HEK293 (cell line): ENCODE results near the gene FBXO36.

Source experiments
- CTCF ChIA-PET: fragments of 350-600 bp; formaldehyde crosslinking; extraction: SDS; loops from one replicate; lab custom pipeline; 2021; ENCODE audit warnings: antibody characterized with exemption; lab: Yijun Ruan, JAX
- POLR2A ChIA-PET: fragments of 300-600 bp; formaldehyde crosslinking; extraction: SDS; loops from one replicate; lab custom pipeline; 2020; ENCODE audit warnings: antibody characterized with exemption, inconsistent platforms; lab: Yijun Ruan, JAX
- H3K27ac ChIP-seq: fragments of 200-500 bp; sonication (Bioruptor generic); 2 replicates; pipeline ENCODE4 v1.5.1; 2014; ENCODE audit warnings: low read depth, low read length, control low read depth, inconsistent platforms; ENCODE audit errors: extremely low read depth
- H3K36me3 ChIP-seq, 2 experiments: fragments of 200-500 bp in 1 of 2; sonication (Bioruptor generic) in 1 of 2; 1 replicate in 1 of 2; 2 replicates in 1 of 2; pipeline ENCODE4 v1.5.1; 2014 to 2017; ENCODE audit warnings: inconsistent platforms in 2 of 2, low read length in 2 of 2; ENCODE audit not compliant: control insufficient read depth in 2 of 2, insufficient read depth in 1 of 2
- H3K4me1 ChIP-seq: fragments of 200-500 bp; sonication (Bioruptor generic); 2 replicates; pipeline ENCODE4 v1.5.1; 2014; ENCODE audit warnings: mild to moderate bottlenecking, low read length, inconsistent platforms; ENCODE audit not compliant: control insufficient read depth, insufficient read depth
- H3K4me3 ChIP-seq: 2 replicates; pipeline ENCODE4 v1.5.1; 2011; ENCODE audit warnings: low read depth, mild to moderate bottlenecking, control low read depth, low read length, moderate library complexity
- H3K9me3 ChIP-seq: fragments of 200-500 bp; sonication (Bioruptor generic); 2 replicates; pipeline ENCODE4 v1.5.1; 2014; ENCODE audit warnings: low read depth, low read length, inconsistent platforms; ENCODE audit not compliant: control insufficient read depth, insufficient read depth
- GLIS1 ChIP-seq: fragments of 450-650 bp; formaldehyde crosslinking; IDR thresholded peaks from 2 replicates; pipeline ENCODE4 v1.5.1; 2016; ENCODE audit warnings: missing biosample characterization, missing genetic modification characterization
- OSR2 ChIP-seq: fragments of 450-650 bp; formaldehyde crosslinking; IDR thresholded peaks from 2 replicates; pipeline ENCODE4 v1.5.1; 2016; ENCODE audit warnings: missing biosample characterization, missing genetic modification characterization
- PRDM6 ChIP-seq: fragments of 450-650 bp; formaldehyde crosslinking; IDR thresholded peaks from 2 replicates; pipeline ENCODE4 v1.5.1; 2017; ENCODE audit warnings: missing biosample characterization, missing genetic modification characterization
- SALL2 ChIP-seq: fragments of 450-650 bp; formaldehyde crosslinking; IDR thresholded peaks from 2 replicates; pipeline ENCODE4 v1.5.0; 2017; ENCODE audit warnings: missing biosample characterization, mild to moderate bottlenecking, missing genetic modification characterization, borderline replicate concordance
- YY1 ChIP-seq: fragments of 450-650 bp; formaldehyde crosslinking; IDR thresholded peaks from 2 replicates; pipeline ENCODE4 v1.5.1; 2018; ENCODE audit warnings: missing biosample characterization, missing genetic modification characterization
- ZBTB10 ChIP-seq: fragments of 450-650 bp; formaldehyde crosslinking; IDR thresholded peaks from 2 replicates; pipeline ENCODE4 v1.5.1; 2016; ENCODE audit warnings: missing biosample characterization, missing genetic modification characterization
- ZBTB11 ChIP-seq: fragments of 450-650 bp; formaldehyde crosslinking; conservative IDR thresholded peaks from 2 replicates; pipeline ENCODE4 v1.5.1; 2016; ENCODE audit warnings: low read depth, missing biosample characterization, missing genetic modification characterization
- ZBTB17 ChIP-seq: fragments of 450-650 bp; formaldehyde crosslinking; IDR thresholded peaks from 2 replicates; pipeline ENCODE4 v1.5.1; 2016; ENCODE audit warnings: missing biosample characterization, missing genetic modification characterization
- ZBTB26 ChIP-seq: fragments of 450-650 bp; formaldehyde crosslinking; optimal IDR thresholded peaks from 2 replicates; pipeline ENCODE3; 2016; ENCODE audit warnings: missing biosample characterization, mild to moderate bottlenecking, missing genetic modification characterization
- ZIC2 ChIP-seq: fragments of 450-650 bp; formaldehyde crosslinking; IDR thresholded peaks from 2 replicates; pipeline ENCODE4 v1.5.1; 2016; ENCODE audit warnings: missing biosample characterization, missing genetic modification characterization
- ZNF10 ChIP-seq: fragments of 450-650 bp; formaldehyde crosslinking; IDR thresholded peaks from 2 replicates; pipeline ENCODE4 v1.5.1; 2017; ENCODE audit warnings: missing biosample characterization, missing genetic modification characterization
- ZNF146 ChIP-seq: fragments of 450-650 bp; formaldehyde crosslinking; IDR thresholded peaks from 2 replicates; pipeline ENCODE4 v1.5.1; 2016; ENCODE audit warnings: missing biosample characterization, missing genetic modification characterization
- ZNF239 ChIP-seq: fragments of 450-650 bp; formaldehyde crosslinking; IDR thresholded peaks from 2 replicates; pipeline ENCODE4 v1.5.1; 2016; ENCODE audit warnings: missing biosample characterization, missing genetic modification characterization
- ZNF391 ChIP-seq: fragments of 450-650 bp; formaldehyde crosslinking; IDR thresholded peaks from 2 replicates; pipeline ENCODE4 v1.5.1; 2016; ENCODE audit warnings: low read depth, missing biosample characterization, missing genetic modification characterization, borderline replicate concordance
- ZNF394 ChIP-seq: fragments of 450-650 bp; formaldehyde crosslinking; IDR thresholded peaks from 2 replicates; pipeline ENCODE4 v1.5.1; 2016; ENCODE audit warnings: missing biosample characterization, missing genetic modification characterization, mild to moderate bottlenecking, moderate library complexity, borderline replicate concordance
- ZNF398 ChIP-seq: fragments of 450-650 bp; formaldehyde crosslinking; IDR thresholded peaks from 2 replicates; pipeline ENCODE4 v1.5.1; 2017; ENCODE audit warnings: missing biosample characterization, missing genetic modification characterization
- ZNF416 ChIP-seq: fragments of 450-650 bp; formaldehyde crosslinking; IDR thresholded peaks from 2 replicates; pipeline ENCODE4 v1.5.1; 2016; ENCODE audit warnings: missing biosample characterization, missing genetic modification characterization
- ZNF501 ChIP-seq: fragments of 450-650 bp; formaldehyde crosslinking; IDR thresholded peaks from 2 replicates; pipeline ENCODE4 v1.5.1; 2016; ENCODE audit warnings: missing biosample characterization, missing genetic modification characterization
- ZNF561 ChIP-seq: fragments of 450-650 bp; IDR thresholded peaks from 2 replicates; pipeline ENCODE4 v1.5.1; 2018; ENCODE audit warnings: missing biosample characterization, missing genetic modification characterization, borderline replicate concordance
- ZNF580 ChIP-seq: fragments of 450-650 bp; formaldehyde crosslinking; IDR thresholded peaks from 2 replicates; pipeline ENCODE4 v1.5.1; 2016; ENCODE audit warnings: missing biosample characterization, missing genetic modification characterization
- ZNF660 ChIP-seq: fragments of 450-650 bp; IDR thresholded peaks from 2 replicates; pipeline ENCODE4 v1.5.1; 2018; ENCODE audit warnings: missing biosample characterization, mild to moderate bottlenecking, missing genetic modification characterization
- ZNF692 ChIP-seq: fragments of 450-650 bp; formaldehyde crosslinking; IDR thresholded peaks from 2 replicates; pipeline ENCODE4 v1.5.1; 2016; ENCODE audit warnings: missing biosample characterization, missing genetic modification characterization
- ZNF843 ChIP-seq: fragments of 450-650 bp; formaldehyde crosslinking; IDR thresholded peaks from 2 replicates; pipeline ENCODE4 v1.5.1; 2016; ENCODE audit warnings: missing biosample characterization, missing genetic modification characterization

Gene FBXO36

GRCh38 chr2:229921892-229922448, 333 bp upstream of the FBXO36 start, which contains the start of gene TRIP12:
Gene TRIP12 (minus strand): TSS chr2:229922009. CDS start chr2:229880079, 41,930 bp downstream.
- Histone ChIP-seq H3K9me3 (no peaks in the 10 kb centered on the region), H3K4me1 (no peaks in the 10 kb centered on the region), H3K4me3 (peak within 1 kb of the TSS; percentile 95), H3K36me3 (peaks cover 8 to 17% of the 10 kb centered on the region in 2 experiments; a peak in 2 of 3 replicates), H3K27ac (peak within 1 kb of the TSS; percentile 92)
- CTCF ChIA-PET: interaction anchor here (0.5 to 1.8 kb wide), 3 partner anchors 9 to 121 kb away, joined by 3 to 7 read pairs (median 5); no protein-coding TSS in a partner anchor
- POLR2A ChIA-PET: interaction anchor here (0.5 to 1.9 kb wide), 11 partner anchors 8 to 1792 kb away, joined by 3 to 17 read pairs (median 4); no protein-coding TSS in a partner anchor
- TF ChIP-seq ZNF843 (tag by site-specific recombination) (peak; percentile 69), ZBTB10 (tag by site-specific recombination) (peak; percentile 98), PRDM6 (0 out of 2 replicates have a peak, but pooled peaks have one; percentile 10), ZNF561 (peak; percentile 72), ZNF10 (peak; percentile 55; the same call in 1 of the 2 replicates), ZBTB11 (tag by site-specific recombination) (peak; percentile 69), ZNF146 (tag by site-specific recombination) (peak; percentile 75), ZBTB17 (tag by site-specific recombination) (peak; percentile 96), ZNF692 (tag by site-specific recombination) (peak; percentile 55), ZNF394 (tag by site-specific recombination) (peak; percentile 63; the same call in 1 of the 2 replicates), OSR2 (tag by site-specific recombination) (peak; percentile 36), ZIC2 (peak; percentile 70), ZNF239 (tag by site-specific recombination) (0 out of 2 replicates have a peak, but pooled peaks have one; percentile 28), GLIS1 (tag by site-specific recombination) (peak; percentile 67), YY1 (tag by site-specific recombination) (peak; percentile 27; the same call in 1 of the 2 replicates), ZNF398 (peak; percentile 82), ZNF391 (tag by site-specific recombination) (peak; percentile 90), ZNF580 (tag by site-specific recombination) (peak; percentile 63; the same call in 1 of the 2 replicates), ZNF416 (tag by site-specific recombination) (no peak), ZNF660 (tag by site-specific recombination) (0 out of 2 replicates have a peak, but pooled peaks have one; percentile 15), ZBTB26 (tag by site-specific recombination) (peak; percentile 77), ZNF501 (tag by site-specific recombination) (peak; percentile 84), SALL2 (tag by site-specific recombination) (peak; percentile 57; the same call in 1 of the 2 replicates)
